ENCODE measurements around the gene ARHGEF17. TPM values are rescaled to one million over a fixed set of nuclear protein-coding genes. Genes with fewer than 3 reads are reported as not detected.

The ARHGEF17 gene
- total and polyA plus RNA-seq, 2 experiments from 2014 or later, result 30.2 to 35.6 TPM

DNA sequence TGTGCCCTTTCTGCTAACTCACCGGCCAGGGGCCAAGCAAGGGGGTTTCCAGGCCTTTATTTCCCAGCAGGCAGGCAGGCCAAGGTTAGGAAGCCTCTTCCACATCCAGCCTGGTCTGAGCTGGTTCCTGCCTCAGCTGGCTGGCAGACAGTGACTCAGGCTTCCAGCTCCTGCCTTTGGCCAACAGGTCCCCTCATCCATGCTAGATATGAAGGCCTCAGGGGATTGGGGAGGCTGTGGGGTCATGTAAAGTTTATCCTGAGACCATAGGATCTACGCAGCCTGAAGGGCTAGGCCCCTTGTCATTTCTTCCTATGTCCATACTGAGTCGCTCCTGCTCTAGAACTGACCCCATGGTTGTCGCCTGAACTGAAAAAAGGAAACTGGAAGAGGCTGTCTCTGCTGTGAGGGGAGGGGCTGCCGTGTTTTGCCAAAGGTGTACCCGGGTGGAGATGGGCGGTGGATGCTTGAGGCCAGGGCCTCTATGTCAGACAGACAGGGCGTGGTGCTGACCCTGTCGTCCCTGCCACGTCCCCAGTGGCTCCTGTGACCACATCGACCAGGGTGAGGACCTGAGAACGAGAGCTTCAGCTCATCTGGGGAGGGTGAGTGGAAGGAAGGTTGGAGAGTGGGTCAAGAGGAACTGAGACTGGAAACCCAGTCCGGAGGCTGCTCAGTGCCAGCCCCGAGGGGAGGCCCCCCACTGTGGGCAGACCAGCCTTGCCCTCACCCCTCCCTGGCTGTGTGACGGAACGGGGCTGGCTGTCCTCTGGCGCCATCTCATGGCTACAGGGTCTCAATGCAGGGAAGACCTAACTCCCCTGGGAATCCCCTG, 19.0 kb upstream of the ARHGEF17 start:
- Histone ChIP-seq H3K9me3 (ENCODE audit: low read depth) (no peaks in the 10 kb centered on the region), H3K36me3 (replicated peaks; ENCODE audit: insufficient read depth, low read depth) (no peaks in the 10 kb centered on the region), H3K9me2 (replicated peaks; ENCODE audit: insufficient read depth) (no peaks in the 10 kb centered on the region), H4K20me1 (ENCODE audit: insufficient read depth, poor library complexity, severe bottlenecking) (no peaks in the 10 kb centered on the region), H3K4me3 (no peak overlapping the region), H3K27me3 (no peaks in the 10 kb centered on the region), H3K79me2 (no peaks in the 10 kb centered on the region), H3K4me2 (peak overlapping the region; percentile 63), H3K27ac (peak overlapping the region; percentile 52), H3K4me1 (ENCODE audit: insufficient read depth) (peaks cover 13% of the 10 kb centered on the region), H2AFZ (peak overlapping the region; percentile 49)
- 33% methylated on average over 16 of the region's 17 CpGs for WGBS (ENCODE audit: low lambda C conversion rate, missing lambda C conversion rate)
- TF ChIP-seq EZH2 (IDR thresholded peaks at IDR 0.05; ENCODE audit: borderline replicate concordance) (no peak), EZH2phosphoT487 (IDR thresholded peaks at IDR 0.05; ENCODE audit: low read depth, severe bottlenecking, unreplicated experiment) (no peak)
- TF ChIP-seq, protein P1, sequence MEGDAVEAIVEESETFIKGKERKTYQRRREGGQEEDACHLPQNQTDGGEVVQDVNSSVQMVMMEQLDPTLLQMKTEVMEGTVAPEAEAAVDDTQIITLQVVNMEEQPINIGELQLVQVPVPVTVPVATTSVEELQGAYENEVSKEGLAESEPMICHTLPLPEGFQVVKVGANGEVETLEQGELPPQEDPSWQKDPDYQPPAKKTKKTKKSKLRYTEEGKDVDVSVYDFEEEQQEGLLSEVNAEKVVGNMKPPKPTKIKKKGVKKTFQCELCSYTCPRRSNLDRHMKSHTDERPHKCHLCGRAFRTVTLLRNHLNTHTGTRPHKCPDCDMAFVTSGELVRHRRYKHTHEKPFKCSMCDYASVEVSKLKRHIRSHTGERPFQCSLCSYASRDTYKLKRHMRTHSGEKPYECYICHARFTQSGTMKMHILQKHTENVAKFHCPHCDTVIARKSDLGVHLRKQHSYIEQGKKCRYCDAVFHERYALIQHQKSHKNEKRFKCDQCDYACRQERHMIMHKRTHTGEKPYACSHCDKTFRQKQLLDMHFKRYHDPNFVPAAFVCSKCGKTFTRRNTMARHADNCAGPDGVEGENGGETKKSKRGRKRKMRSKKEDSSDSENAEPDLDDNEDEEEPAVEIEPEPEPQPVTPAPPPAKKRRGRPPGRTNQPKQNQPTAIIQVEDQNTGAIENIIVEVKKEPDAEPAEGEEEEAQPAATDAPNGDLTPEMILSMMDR (IDR thresholded peaks at IDR 0.05; ENCODE audit: poor library complexity), result peak; percentile 93
- peak; percentile 85 for DNase-seq (ENCODE audit: low spot score)

GRCh38 chr11:73290536-73290935, 17.5 kb upstream of the ARHGEF17 start:
- no peaks in the 10 kb centered on the region for H3K9me3 ChIP-seq (ENCODE audit: low read depth)
- no peak overlapping the region for H3K27ac ChIP-seq
- H3K79me2 ChIP-seq, result no peaks in the 10 kb centered on the region
- no peak overlapping the region for H3K4me2 ChIP-seq
- H3K36me3 ChIP-seq (replicated peaks; ENCODE audit: insufficient read depth, low read depth), result no peaks in the 10 kb centered on the region
- no peak overlapping the region for H3K4me3 ChIP-seq
- no peak overlapping the region for H2AFZ ChIP-seq
- no peaks in the 10 kb centered on the region for H3K27me3 ChIP-seq
- TF ChIP-seq EZH2 (IDR thresholded peaks at IDR 0.05; ENCODE audit: borderline replicate concordance), result no peak
- no peak for TF ChIP-seq EZH2phosphoT487 (IDR thresholded peaks at IDR 0.05; ENCODE audit: low read depth, severe bottlenecking, unreplicated experiment)
- TF ChIP-seq, protein P1 (IDR thresholded peaks at IDR 0.05; ENCODE audit: poor library complexity), result no peak
- DNase-seq (ENCODE audit: low spot score), result no peak
- 94% methylated on average over 4 of the region's 4 CpGs for WGBS (ENCODE audit: low lambda C conversion rate, missing lambda C conversion rate)
- H3K9me2 ChIP-seq (replicated peaks; ENCODE audit: insufficient read depth), result no peaks in the 10 kb centered on the region
- H4K20me1 ChIP-seq (ENCODE audit: insufficient read depth, poor library complexity, severe bottlenecking), result no peaks in the 10 kb centered on the region
- H3K4me1 ChIP-seq (ENCODE audit: insufficient read depth), result peaks cover 13% of the 10 kb centered on the region

DNA sequence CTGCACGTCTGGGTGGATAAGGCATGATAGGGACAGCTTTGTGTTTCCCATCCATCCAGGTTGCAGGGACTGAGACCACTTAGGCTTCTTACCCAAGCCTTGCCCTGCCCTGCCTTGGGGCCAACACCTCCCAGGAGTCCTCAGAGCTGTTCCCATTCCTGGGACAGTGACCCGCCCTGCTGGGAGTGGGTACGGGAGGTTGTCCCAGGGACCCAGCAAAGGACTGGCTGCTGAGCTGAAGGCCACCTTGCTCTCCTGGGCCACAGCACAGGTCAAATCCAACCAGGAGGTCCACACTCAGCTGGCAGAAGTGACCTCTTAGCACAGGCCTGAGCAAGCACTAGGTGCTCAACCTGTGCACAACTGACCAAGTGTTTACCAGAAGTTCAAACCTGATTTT, 16.9 kb upstream of the ARHGEF17 start:
- peaks cover 13% of the 10 kb centered on the region for H3K4me1 ChIP-seq (ENCODE audit: insufficient read depth)
- H3K79me2 ChIP-seq, result no peaks in the 10 kb centered on the region
- H4K20me1 ChIP-seq (ENCODE audit: insufficient read depth, poor library complexity, severe bottlenecking), result no peaks in the 10 kb centered on the region
- H3K27ac ChIP-seq, result no peak overlapping the region
- TF ChIP-seq, protein P1 (IDR thresholded peaks at IDR 0.05; ENCODE audit: poor library complexity), result no peak
- TF ChIP-seq EZH2 (IDR thresholded peaks at IDR 0.05; ENCODE audit: borderline replicate concordance), result no peak
- TF ChIP-seq EZH2phosphoT487 (IDR thresholded peaks at IDR 0.05; ENCODE audit: low read depth, severe bottlenecking, unreplicated experiment), result no peak
- H3K9me2 ChIP-seq (replicated peaks; ENCODE audit: insufficient read depth), result no peaks in the 10 kb centered on the region
- H3K4me2 ChIP-seq, result no peak overlapping the region
- no peaks in the 10 kb centered on the region for H3K27me3 ChIP-seq
- no peaks in the 10 kb centered on the region for H3K9me3 ChIP-seq (ENCODE audit: low read depth)
- H3K4me3 ChIP-seq, result no peak overlapping the region
- no peaks in the 10 kb centered on the region for H3K36me3 ChIP-seq (replicated peaks; ENCODE audit: insufficient read depth, low read depth)
- 56% methylated on average over 3 of the region's 3 CpGs for WGBS (ENCODE audit: low lambda C conversion rate, missing lambda C conversion rate)
- no peak overlapping the region for H2AFZ ChIP-seq
- no peak for DNase-seq (ENCODE audit: low spot score)
